Panc1 (cell line): ENCODE results near the gene RABGGTA.

ENCODE experiments used
- SIN3A ChIP-seq: IDR thresholded peaks from 2 replicates; pipeline ENCODE4 v1.6.1; 2012; ENCODE audit warnings: low read depth, mild to moderate bottlenecking, low read length, moderate library complexity, borderline replicate concordance; ENCODE audit not compliant: insufficient read depth
- TF ChIP-seq, protein P1 (sequence below): fragments of 450-650 bp; IDR thresholded peaks from 2 replicates; pipeline ENCODE4 v1.5.1; 2017; ENCODE audit warnings: mild to moderate bottlenecking

DNA sequence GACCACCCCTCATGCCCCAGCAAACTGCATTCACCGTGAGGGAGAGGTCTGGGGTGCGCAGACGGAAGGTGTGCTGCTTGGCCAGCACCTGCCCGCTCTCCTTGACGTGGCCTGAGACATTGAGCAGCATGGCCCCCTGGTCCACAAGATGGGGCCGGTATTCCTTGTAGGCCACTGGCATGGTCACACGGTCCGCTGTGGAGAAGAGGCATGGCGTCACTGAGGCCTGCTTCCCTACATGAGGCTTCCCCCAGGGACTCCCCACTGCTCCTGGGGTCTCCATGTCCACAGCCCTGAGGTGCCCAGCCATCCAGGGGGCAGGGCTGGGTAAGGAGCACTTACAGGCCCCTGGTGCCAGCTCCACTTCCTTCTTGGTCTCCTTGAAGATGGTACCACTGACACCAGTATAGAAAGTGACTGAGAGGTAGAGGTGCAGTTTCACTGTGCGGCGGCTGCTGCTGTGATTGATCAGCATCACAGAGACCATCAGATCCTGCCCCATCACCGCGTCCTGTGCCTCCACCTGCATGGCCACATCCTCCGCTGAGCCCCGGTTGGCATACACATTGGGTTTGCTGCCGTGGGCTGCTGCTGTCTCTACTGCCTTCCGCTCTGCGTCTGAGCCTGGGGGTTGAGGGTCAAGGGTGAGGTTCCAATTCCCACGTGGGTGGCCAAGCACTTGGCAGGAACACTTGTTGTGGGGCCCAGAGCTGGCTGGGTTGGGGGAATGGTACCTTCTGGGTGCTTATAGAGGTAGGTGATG is 16.6 kb downstream of the RABGGTA start:
- TF ChIP-seq SIN3A, result no peak
- TF ChIP-seq, protein P1, sequence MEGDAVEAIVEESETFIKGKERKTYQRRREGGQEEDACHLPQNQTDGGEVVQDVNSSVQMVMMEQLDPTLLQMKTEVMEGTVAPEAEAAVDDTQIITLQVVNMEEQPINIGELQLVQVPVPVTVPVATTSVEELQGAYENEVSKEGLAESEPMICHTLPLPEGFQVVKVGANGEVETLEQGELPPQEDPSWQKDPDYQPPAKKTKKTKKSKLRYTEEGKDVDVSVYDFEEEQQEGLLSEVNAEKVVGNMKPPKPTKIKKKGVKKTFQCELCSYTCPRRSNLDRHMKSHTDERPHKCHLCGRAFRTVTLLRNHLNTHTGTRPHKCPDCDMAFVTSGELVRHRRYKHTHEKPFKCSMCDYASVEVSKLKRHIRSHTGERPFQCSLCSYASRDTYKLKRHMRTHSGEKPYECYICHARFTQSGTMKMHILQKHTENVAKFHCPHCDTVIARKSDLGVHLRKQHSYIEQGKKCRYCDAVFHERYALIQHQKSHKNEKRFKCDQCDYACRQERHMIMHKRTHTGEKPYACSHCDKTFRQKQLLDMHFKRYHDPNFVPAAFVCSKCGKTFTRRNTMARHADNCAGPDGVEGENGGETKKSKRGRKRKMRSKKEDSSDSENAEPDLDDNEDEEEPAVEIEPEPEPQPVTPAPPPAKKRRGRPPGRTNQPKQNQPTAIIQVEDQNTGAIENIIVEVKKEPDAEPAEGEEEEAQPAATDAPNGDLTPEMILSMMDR, result no peak
